Body of pancreas (tissue), 4 donors: Measurements from ENCODE around the gene ARF3.

Experiments
- CTCF ChIP-seq, 7 experiments: fragments of 450-650 bp in 4 of 7; fragments of 200-600 bp in 3 of 7; sonication (generic) in 3 of 7; IDR thresholded peaks; one replicate each; pipeline ENCODE4 v1.5.1; 2016 to 2019; ENCODE audit warnings: antibody characterized with exemption in 7 of 7
- POLR2A ChIP-seq, 3 donors: fragments of 450-650 bp; IDR thresholded peaks; one replicate each; pipeline ENCODE4 v1.6.1; 2016; ENCODE audit warnings: antibody characterized with exemption in 3 of 3, mild to moderate bottlenecking in 2 of 3

GRCh38 chr12:48958049-48958388 is 732 bp upstream of the ARF3 start:
- no peak for TF ChIP-seq CTCF (IDR thresholded peaks at IDR 0.05)
- TF ChIP-seq POLR2A (IDR thresholded peaks at IDR 0.05): no peak
